GM18520 (cell line): ENCODE results near the gene RNF222.
"Not testable (repeated sequence)": the region's sequence is repeated elsewhere in the genome, so short reads cannot be mapped to it uniquely, and the experiment has no call there.

Source experiments
- ATAC-seq: cut with Tn5 transposase; IDR thresholded peaks from one replicate; pipeline ENCODE4 v1.9.1; 2021; ENCODE audit not compliant: unreplicated experiment

The RNF222 gene

DNA sequence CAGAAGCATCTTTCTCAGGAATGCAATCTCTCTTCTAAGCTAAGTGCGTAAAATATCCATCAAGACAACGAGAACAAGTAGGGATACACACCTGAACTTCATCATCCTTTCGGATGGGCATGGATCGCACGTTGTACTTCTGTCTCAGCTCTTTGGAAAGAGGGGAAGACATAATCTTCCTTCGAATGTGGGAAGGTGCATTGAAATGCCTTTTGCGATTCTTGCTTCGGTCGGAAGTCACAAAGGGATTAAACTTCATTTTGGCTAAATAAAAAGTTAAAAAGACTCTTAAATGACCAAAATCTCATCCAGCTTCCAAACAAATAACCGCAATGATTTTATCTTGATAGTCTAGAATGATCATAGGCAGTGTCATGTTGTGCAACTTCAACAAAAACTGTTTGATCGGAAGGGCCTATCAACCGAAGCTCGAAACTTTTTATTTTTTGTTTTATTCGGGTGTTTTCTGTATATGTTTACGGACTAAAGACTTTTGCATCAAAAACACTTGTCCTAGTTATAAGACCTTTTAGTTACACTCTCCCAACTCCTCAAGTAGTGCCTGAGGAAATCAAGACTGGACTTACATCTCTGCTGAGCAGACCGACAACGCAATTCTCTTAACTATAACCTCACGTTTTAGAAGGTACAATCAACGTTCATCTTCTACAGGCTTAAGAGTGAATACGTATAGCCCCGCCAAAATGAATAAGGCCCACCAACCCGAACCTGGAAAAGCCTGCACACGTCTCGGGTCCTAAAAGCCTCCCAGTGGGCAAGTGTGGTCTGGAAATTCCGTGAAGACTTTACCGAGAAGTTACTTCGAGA lies 15.4 kb downstream of the RNF222 start:
- ATAC-seq, result no peak

DNA sequence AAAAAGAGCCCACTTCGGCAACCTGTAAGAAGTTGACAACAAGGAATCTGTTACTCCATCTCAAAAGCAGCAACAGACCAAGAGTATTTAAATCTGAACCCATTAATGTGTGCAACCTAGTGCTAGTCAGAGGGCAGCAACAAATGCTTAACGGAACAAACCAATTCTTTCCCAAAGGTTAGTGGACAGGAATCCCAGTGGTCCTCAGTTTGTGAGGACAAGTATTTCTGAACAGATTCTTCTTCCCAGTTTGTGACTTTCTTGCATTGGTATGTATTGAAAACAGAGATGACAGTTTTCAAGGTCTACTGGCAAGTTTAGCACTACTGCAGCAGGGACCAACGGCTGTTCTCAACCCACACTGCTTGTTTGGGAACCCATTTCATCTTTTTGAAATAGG lies 17.6 kb downstream of the RNF222 start:
- ATAC-seq, result no peak

DNA sequence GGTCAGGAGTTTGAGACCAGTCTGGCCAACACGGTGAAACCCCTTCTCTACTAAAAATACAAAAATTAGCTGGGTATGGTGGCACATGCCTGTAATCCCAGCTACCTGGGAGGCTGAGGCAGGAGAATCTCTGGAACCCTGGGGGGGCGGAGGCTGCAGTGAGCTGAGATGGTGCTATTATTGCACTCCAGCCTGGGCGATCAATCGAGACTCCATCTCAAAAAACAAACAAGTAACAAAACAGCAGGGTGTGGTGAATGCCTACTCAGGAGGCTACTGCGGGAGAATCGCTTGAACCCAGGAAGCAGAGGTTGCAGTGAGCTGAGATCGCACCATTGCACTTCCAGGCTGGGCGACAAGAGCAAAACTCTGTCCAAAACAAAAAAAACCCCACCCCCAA lies 19.5 kb downstream of the RNF222 start:
- ATAC-seq, result not testable (repeated sequence)

- no peak for ATAC-seq
Observed at GRCh38 chr17:8377422-8377821, 20.2 kb downstream of the RNF222 start.

- ATAC-seq, result peak; percentile 78
Observed at GRCh38 chr17:8376271-8377067, 21.2 kb downstream of the RNF222 start, which contains the start of gene KRABD2. KRABD2 (minus strand) TSS chr17:8376704.

DNA sequence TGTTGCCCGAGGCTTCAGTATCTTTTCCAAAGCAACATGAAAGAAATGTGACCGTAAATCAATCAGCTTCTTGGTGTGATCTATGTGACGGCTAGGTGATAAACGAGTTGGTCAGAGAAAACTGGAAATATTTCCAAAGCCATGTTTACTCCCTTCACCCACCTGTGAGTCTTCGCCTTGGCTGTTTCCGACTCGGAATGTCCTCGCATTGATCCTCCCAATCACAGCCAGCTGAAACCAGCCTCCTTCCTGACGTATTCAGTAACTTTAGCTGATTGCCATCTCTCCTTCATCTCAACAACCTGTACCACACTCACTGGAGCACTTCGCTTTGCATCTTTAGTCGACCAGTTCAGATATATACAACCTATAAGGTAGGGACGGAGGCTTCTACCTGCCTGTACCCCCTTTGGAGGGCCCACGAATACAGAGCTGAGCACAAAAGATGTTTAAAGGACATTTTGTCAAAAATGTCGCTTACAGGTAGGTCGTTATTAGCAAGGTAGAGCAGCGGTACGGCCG lies 21.8 kb downstream of the RNF222 start:
- ATAC-seq, result no peak

GRCh38 chr17:8373856-8374255 lies 23.8 kb downstream of the RNF222 start:
- ATAC-seq, result not testable (repeated sequence)

DNA sequence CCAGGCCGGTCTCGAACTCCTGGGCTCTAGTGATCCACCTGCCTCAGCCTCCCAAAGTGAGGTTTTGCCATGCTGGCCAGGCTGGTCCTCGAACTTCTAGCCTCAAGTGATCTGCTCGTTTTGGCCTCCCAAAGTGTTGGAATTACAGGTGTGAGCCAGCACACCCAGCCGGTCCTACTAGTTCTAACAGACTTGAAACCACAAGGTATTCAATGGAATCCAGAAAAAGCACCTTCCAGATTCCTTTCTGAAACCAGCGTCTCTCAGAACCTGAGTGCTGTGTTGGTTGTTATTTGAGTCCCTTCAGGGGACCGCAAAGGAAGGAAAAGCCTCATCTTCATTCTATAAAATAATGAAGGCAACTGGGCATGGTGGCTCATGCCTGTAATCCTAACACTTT lies 25.2 kb downstream of the RNF222 start:
- no peak for ATAC-seq

DNA sequence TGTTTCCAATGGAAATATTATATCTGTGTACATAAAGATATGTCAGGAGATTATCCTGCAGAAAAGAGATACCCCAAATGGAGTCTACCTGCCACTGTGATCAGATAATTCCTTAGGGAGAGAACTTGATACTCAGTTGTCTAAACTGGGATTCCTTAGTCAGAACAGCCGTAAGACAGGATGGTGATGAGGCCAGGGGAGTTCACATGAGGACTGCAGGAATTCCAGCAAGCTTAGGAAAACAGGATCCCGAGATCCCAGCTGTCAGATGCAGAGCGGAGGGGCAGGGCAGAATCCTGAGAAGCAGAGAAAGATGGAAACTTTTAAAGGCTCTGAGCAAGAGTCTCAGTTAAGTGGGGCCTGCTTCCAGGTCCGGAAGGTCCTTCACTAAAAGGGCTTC lies 25.8 kb downstream of the RNF222 start:
- ATAC-seq, result no peak

DNA sequence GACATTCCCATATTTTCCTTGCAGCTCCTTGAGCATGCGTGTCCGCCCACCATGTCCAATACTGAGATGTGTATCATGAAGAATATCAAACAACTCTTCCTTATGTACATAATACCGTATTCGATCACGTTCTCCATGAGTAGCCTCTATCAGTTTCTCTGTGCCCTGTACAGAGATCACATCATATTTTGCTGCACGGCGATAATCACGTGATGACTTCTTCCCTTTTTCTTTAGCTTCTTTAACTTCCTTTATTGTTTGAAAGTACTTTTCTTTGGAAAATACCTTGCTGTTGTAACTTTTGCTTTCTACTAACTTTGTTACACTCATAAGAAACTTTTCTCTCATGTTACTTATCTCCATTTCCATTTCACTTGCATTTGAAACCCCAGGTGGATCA lies 27.7 kb downstream of the RNF222 start:
- no peak for ATAC-seq

DNA sequence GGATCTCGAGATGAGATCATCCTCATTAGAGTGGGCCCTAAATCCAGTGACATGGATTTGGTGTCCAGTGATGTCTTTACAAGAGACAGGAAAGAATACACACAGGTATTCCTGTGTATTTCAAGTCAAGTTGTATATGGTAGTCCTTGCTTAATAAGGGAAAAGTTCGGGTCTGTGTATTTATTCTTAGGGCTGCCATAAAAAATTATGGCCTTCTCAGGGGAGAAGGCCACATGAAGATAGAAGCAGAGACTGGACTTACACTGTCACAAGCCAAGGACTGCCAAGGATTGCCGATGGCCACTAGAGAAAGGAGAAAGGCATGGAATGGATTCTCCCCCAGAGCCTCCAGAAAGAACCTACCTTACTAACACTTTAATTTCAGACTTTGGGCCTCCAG lies 29.4 kb downstream of the RNF222 start:
- no peak for ATAC-seq

DNA sequence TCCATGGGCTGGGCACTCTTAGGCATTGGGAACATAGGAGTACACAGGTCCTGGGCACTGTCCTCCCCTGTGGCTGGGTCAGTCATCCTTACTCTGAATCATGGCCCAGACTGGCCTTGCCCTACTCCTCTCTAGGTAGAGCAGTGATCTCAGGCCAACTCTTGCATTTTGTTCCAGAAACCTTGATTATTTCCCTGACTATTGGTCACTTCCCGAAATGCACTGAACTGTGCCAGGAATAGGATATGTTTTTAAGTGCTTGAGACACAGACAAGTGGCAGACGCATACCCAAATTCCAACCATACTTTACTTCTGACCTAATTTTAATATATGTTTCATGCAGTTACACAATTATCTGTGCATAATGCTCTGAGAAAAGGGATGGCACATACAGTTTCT lies 31.4 kb downstream of the RNF222 start:
- ATAC-seq, result no peak

DNA sequence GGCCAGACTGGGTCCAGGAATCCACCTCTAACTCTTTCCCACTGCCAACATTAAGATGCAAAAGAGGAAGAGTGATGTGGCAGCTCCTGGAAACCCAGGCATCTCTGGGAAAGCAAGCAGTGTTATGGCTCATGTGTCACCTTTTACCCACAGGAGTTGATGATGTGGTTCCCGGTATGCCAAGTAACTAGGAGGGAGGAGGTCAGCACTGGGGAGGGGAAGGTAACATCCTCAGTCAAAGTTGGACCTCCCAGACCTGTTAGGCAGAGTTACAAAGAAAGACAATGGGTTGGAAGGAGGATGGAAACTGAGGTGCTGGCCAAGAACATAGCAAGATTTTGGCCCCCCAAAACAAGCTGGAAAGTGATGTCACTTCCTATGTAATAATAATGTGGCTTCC lies 32.5 kb downstream of the RNF222 start:
- ATAC-seq, result no peak

GRCh38 chr17:8362651-8363332 lies 34.8 kb downstream of the RNF222 start:
- ATAC-seq, result no peak

DNA sequence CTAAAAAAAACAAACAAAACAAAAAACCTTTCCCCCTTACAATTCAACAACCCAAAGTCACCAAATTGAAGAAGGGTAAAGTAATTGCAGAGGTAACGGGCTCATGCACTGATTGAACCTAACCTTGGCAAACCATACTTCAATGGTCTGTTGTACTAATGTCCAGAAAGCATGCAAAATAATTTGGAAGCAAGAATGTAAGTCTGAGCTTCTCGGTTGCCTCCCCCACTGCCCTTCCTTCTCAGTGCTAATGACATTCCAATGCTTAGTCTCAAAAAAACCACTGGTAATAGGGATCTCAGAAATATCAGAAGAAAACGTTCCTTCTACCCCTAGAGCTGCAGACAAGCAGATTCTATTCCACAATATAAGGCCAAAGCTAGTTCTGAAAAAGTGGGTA lies 36.9 kb downstream of the RNF222 start:
- no peak for ATAC-seq

DNA sequence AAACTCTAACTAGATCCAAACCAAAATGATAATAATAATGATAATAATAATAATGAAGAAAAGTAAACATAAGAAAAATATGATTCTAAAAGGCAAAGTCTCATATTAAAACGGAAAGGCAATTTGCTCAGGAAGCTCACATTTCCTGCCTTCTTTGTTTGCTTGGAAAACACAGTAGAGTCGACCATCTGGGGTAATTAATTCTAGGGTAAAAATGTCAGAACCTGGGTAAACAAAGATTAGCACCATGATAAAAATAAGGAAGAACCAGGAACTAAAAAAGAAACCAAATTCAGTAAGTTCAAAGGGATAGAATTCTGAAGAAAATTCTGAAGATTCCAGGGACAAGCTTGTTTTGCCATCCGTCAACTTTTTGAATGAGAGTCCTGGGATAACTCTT lies 37.4 kb downstream of the RNF222 start:
- ATAC-seq, result no peak

- no peak for ATAC-seq
Observed at GRCh38 chr17:8359769-8360168, 37.9 kb downstream of the RNF222 start.

GRCh38 chr17:8357910-8358309 lies 39.7 kb downstream of the RNF222 start:
- no peak for ATAC-seq

DNA sequence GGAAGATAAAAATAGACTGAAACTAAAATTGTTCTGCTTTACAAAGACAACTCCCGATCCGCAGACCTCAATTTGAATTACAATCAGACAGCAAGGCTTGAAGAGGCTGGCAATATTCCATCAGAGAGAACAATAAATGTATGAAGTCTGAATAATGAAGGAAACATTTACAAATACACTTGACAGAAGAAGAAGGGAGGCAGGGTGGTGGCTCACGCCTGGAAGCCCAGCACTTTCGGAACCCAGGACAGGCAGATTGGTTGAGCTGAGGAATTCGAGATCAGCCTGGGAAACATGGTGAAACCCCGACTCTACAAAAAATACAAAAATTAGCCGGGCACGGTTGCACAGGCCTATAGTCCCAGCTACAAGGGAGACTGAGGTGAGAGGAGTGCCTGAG lies 43.4 kb downstream of the RNF222 start:
- ATAC-seq, result no peak

- ATAC-seq, result no peak
Observed at GRCh38 chr17:8353736-8354135, 43.9 kb downstream of the RNF222 start.

DNA sequence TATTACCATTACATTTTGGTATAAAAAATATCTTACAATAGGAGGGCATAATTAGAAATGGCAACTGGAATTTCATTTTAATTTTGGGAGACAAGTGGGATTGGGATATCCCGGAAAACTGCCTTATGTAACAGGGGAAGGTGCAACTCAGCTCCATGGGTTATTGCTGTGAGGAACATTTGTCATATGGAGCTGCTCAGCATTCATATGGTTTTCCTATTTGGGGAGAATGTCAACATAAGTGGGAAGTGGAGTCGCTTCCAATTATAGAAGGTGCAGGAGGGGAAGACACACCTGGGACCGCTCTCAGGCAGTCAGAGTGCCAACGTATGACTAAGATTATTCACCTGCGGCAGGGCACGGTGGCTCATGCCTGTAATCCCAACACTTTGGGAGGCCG lies 47.3 kb downstream of the RNF222 start:
- ATAC-seq, result no peak
